ENCODE measurements around the gene FRMPD4.

FRMPD4 gene

DNA sequence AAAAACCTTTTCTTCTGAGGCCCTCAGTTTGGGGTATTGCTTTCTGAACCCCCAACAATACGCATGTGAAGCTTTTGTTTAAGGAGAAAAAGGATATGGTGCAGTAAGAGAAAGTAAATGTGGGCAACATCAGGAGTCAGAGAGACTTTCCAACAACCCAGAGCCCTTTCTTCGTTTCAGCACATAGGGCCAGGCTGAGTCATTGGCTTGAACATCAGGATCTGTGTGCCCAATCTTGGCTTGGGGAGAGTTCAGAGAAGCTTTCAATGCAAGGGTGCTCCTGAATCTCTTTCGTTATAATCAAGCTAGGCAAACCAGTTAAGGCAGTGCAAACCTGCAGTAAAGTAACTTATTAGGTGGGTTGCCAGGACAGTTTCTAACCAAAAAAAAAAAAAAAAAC, 191.2 kb downstream of the FRMPD4 start:
- in situ Hi-C loops (cut with MboI; ENCODE audit: low sequenced_read_pairs, unreplicated experiment), result no loop called here
- TF ChIP-seq, protein P1, sequence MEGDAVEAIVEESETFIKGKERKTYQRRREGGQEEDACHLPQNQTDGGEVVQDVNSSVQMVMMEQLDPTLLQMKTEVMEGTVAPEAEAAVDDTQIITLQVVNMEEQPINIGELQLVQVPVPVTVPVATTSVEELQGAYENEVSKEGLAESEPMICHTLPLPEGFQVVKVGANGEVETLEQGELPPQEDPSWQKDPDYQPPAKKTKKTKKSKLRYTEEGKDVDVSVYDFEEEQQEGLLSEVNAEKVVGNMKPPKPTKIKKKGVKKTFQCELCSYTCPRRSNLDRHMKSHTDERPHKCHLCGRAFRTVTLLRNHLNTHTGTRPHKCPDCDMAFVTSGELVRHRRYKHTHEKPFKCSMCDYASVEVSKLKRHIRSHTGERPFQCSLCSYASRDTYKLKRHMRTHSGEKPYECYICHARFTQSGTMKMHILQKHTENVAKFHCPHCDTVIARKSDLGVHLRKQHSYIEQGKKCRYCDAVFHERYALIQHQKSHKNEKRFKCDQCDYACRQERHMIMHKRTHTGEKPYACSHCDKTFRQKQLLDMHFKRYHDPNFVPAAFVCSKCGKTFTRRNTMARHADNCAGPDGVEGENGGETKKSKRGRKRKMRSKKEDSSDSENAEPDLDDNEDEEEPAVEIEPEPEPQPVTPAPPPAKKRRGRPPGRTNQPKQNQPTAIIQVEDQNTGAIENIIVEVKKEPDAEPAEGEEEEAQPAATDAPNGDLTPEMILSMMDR (IDR thresholded peaks at IDR 0.05; ENCODE audit: borderline replicate concordance, control extremely low read depth, extremely low read depth, insufficient read depth, missing control alignments), result no peak
- DNase-seq (ENCODE audit: low spot score), result no peak

DNA sequence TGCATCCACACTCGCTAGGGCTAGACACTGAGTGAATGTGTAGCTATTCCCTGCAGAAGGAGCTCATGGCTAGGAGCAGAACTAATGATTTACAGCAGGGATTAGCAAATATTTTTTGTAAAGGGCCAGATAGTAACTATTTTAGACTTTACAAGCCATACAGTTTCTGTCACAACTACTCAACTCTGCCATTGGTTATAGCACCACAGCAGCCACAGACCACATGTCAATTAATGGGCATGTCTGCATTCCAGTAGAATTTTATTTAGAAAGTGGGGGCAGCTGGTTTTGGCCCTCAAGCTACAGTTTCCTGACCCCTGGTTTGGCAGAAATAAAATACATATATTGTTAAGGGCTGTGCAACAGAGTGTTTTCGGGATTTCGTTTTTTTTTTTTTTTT, 192.6 kb downstream of the FRMPD4 start:
- in situ Hi-C loops (cut with MboI; ENCODE audit: low sequenced_read_pairs, unreplicated experiment), result no loop called here
- TF ChIP-seq, protein P1 (IDR thresholded peaks at IDR 0.05; ENCODE audit: borderline replicate concordance, control extremely low read depth, extremely low read depth, insufficient read depth, missing control alignments), result no peak
- DNase-seq (ENCODE audit: low spot score), result no peak

- TF ChIP-seq, protein P1 (IDR thresholded peaks at IDR 0.05; ENCODE audit: borderline replicate concordance, control extremely low read depth, extremely low read depth, insufficient read depth, missing control alignments), result no peak
- no peak for DNase-seq (ENCODE audit: low spot score)
- in situ Hi-C loops (cut with MboI; ENCODE audit: low sequenced_read_pairs, unreplicated experiment), result no loop called here
Measured at GRCh38 chrX:12332786-12333347, 194.6 kb downstream of the FRMPD4 start.

DNA sequence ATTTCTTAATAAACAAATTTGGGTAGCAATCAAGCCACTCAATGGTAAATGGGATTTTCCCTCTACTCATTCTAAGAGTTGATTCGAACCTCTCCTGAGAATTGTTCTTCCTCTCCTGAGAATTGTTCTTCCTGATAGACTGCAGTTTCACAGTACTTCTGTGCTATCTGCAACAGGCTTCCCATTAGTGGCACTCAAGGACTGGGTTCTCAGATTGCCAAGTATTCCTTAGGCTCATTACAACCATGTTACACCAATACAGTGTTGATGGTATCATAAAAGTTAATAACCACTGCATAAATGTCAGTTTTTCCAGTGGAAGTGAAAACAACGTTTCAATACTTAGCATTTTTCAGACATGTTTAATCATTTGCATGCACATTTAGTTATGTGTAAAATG, 201.6 kb downstream of the FRMPD4 start:
- no peak for DNase-seq (ENCODE audit: low spot score)
- in situ Hi-C loops (cut with MboI; ENCODE audit: low sequenced_read_pairs, unreplicated experiment), result no loop called here
- TF ChIP-seq, protein P1 (IDR thresholded peaks at IDR 0.05; ENCODE audit: borderline replicate concordance, control extremely low read depth, extremely low read depth, insufficient read depth, missing control alignments), result no peak

GRCh38 chrX:12344954-12345353, 206.7 kb downstream of the FRMPD4 start:
- in situ Hi-C loops (cut with MboI; ENCODE audit: low sequenced_read_pairs, unreplicated experiment), result no loop called here
- TF ChIP-seq, protein P1 (IDR thresholded peaks at IDR 0.05; ENCODE audit: borderline replicate concordance, control extremely low read depth, extremely low read depth, insufficient read depth, missing control alignments), result no peak
- no peak for DNase-seq (ENCODE audit: low spot score)

DNA sequence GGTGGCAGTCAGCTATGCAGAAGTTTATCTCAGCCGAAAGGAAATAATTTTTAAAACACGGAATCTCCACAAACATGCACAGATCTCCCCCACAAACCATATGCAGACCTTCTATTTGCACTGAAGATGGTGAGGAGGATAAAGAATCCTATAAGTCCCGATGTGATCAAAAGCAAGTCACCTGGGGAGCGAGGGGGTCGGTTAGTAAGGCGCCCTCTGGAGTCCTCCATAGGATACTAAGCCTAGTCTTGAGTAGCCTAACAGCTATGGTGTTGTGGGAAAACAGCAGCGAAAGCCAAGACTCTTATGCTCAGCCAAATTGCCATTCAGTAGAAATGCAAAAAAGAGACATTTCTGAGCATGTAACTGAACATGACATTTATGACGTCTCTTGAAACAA, 210.9 kb downstream of the FRMPD4 start:
- in situ Hi-C loops (cut with MboI; ENCODE audit: low sequenced_read_pairs, unreplicated experiment), result no loop called here
- DNase-seq (ENCODE audit: low spot score), result no peak
- TF ChIP-seq, protein P1 (IDR thresholded peaks at IDR 0.05; ENCODE audit: borderline replicate concordance, control extremely low read depth, extremely low read depth, insufficient read depth, missing control alignments), result no peak
